GM12801 (cell line): Measurements from ENCODE around the gene LANCL2.

Source experiments
- CTCF ChIP-seq: IDR thresholded peaks from one replicate; pipeline ENCODE4 v1.5.1; 2011; ENCODE audit warnings: control low read depth; ENCODE audit not compliant: insufficient read length; ENCODE audit errors: extremely low read depth

Gene LANCL2

GRCh38 chr7:55437375-55437774, 72.2 kb downstream of the LANCL2 start:
- no peak for TF ChIP-seq CTCF

- TF ChIP-seq CTCF, result no peak
Measured at GRCh38 chr7:55438085-55438756, 73.1 kb downstream of the LANCL2 start.

DNA sequence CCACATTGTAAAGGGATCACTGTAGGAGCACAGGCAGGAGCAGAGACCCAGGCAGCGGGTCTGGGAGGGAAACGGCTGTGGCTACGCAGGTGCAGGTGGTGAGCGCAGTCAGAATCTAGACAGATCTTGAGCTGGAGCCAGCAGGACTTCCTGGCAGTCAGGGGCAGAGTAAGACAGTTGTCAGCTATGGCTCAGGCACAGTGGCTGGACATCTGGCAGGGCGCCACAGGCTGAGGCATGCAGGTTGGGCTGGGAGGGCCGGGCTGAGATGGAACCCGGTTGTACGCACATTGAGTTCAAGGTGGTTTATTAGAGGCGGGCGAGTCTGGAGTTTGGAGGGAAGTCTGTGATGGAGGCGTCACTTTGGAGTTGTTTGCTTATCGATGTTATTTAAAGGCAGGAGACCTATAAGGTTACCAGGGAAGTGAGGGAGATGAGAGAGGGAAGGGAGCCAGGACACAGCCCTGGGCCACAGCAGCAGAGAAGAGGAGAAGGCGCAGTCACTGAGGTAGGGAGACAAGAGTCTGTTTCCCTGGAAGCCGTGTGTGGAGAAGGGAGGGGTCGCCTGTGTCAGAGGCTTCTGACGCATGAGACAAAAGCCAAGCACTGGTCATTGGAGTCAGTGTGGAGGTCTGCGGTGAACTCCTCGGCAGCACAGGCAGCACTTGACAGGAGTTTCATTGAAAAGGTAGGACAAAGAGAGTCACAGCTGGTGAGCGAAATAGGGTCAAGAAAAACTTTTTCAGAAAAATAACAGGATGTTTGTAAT, 73.8 kb downstream of the LANCL2 start:
- no peak for TF ChIP-seq CTCF

DNA sequence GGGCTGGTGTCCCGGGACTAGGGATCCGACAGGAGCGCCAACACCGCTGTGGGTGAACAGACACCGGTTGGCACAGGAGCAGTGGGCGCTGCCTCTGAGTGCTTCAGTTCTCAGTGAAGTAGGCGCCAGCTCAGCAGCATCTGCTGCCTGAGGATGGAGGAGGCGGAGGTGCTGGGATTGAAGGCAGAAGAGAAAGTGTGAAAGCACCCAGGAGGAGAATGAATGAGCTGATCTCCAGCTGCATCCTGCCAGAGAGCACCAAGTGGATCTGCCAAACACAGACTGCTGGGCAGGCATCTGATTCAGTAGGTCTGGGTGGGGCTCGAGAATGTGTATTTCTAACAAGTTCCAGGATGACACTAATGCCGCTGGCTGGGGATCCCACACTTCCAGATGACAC, 74.5 kb downstream of the LANCL2 start:
- TF ChIP-seq CTCF, result no peak

GRCh38 chr7:55440040-55440690, 75.0 kb downstream of the LANCL2 start:
- no peak for TF ChIP-seq CTCF

- TF ChIP-seq CTCF, result no peak
Measured at GRCh38 chr7:55441002-55441401, 75.9 kb downstream of the LANCL2 start.

- TF ChIP-seq CTCF, result no peak
Measured at GRCh38 chr7:55441774-55442522, 76.8 kb downstream of the LANCL2 start.
